ENCODE measurements around the gene VCAM1. TPM values are rescaled to one million over a fixed set of nuclear protein-coding genes. Genes with fewer than 3 reads are reported as not detected.
"Not testable (repeated sequence)": the region's sequence is repeated elsewhere in the genome, so short reads cannot be mapped to it uniquely, and the experiment has no call there.

Gene VCAM1
- total RNA-seq, 2 donors from 2014 or later: 2.4 to 6.6 TPM

GRCh38 chr1:100767176-100767890 lies 47.8 kb downstream of the VCAM1 start:
- intact Hi-C loops (cut with DNase I, micrococcal nuclease): no loop called here
- ATAC-seq (no peak), DNase-seq (no peak)

- ATAC-seq: no peak
- intact Hi-C loops (cut with DNase I, micrococcal nuclease): no loop called here
- no peak for DNase-seq
Measured at GRCh38 chr1:100769323-100769722, 49.8 kb downstream of the VCAM1 start.

- DNase-seq: no peak
- no peak for ATAC-seq
- intact Hi-C loops (cut with DNase I, micrococcal nuclease): no loop called here
Measured at GRCh38 chr1:100769906-100770646, 50.5 kb downstream of the VCAM1 start.

GRCh38 chr1:100773444-100773843 lies 53.9 kb downstream of the VCAM1 start:
- intact Hi-C loops (cut with DNase I, micrococcal nuclease): no loop called here

GRCh38 chr1:100774370-100774769 lies 54.8 kb downstream of the VCAM1 start:
- ATAC-seq (no peak), DNase-seq (no peak)
- intact Hi-C loops (cut with DNase I, micrococcal nuclease): no loop called here

More at GRCh38 chr1:100773444-100773843, 53.9 kb downstream of the VCAM1 start:
- DNase-seq: no peak
- no peak for ATAC-seq

GRCh38 chr1:100775483-100775882 lies 55.9 kb downstream of the VCAM1 start:
- DNase-seq (no peak), ATAC-seq (no peak)
- intact Hi-C loops (cut with DNase I, micrococcal nuclease): no loop called here

GRCh38 chr1:100778748-100779147 lies 59.2 kb downstream of the VCAM1 start:
- ATAC-seq (no peak), DNase-seq (no peak)
- intact Hi-C loops (cut with DNase I, micrococcal nuclease): no loop called here

GRCh38 chr1:100780814-100781213 lies 61.3 kb downstream of the VCAM1 start:
- no peak for DNase-seq
- ATAC-seq: no peak
- intact Hi-C loops (cut with DNase I, micrococcal nuclease): no loop called here

GRCh38 chr1:100781728-100782127 lies 62.2 kb downstream of the VCAM1 start:
- DNase-seq; ATAC-seq; intact Hi-C loops (cut with DNase I, micrococcal nuclease): not testable (repeated sequence)

GRCh38 chr1:100782473-100783039 lies 63.0 kb downstream of the VCAM1 start:
- DNase-seq: no peak
- ATAC-seq: no peak
- intact Hi-C loops (cut with DNase I, micrococcal nuclease): no loop called here

GRCh38 chr1:100785470-100786052 lies 66.0 kb downstream of the VCAM1 start:
- no peak for DNase-seq
- intact Hi-C loops (cut with DNase I, micrococcal nuclease): no loop called here
- no peak for ATAC-seq

GRCh38 chr1:100786870-100787269 lies 67.3 kb downstream of the VCAM1 start:
- intact Hi-C loops (cut with DNase I, micrococcal nuclease): no loop called here
- DNase-seq: no peak

More at GRCh38 chr1:100786870-100787269, 67.3 kb downstream of the VCAM1 start:
- ATAC-seq: no peak

Other genes starting within 250 kb of the VCAM1 start
- gene GPR88, start 181.6 kb upstream of the VCAM1 start, total RNA-seq: under 1 TPM in 1 of 2 donors, not detected in 1; 0.14 TPM
- gene EXTL2, start 175.1 kb downstream of the VCAM1 start, total RNA-seq: 1 to 10 TPM; 3.6 to 5.5 TPM
- 10 to 100 TPM; 33.2 to 36.9 TPM for gene SLC30A7, start 176.3 kb downstream of the VCAM1 start, total RNA-seq

All from left colon (tissue), 2 donors.